Osteocyte (in vitro differentiated cells): ENCODE measurements around the gene KIRREL2. TPM values are rescaled to one million over a fixed set of nuclear protein-coding genes. Genes with fewer than 3 reads are reported as not detected.

Experiments used
- DNase-seq: peaks from one replicate; pipeline ENCODE4 v3.0.0; 2021; ENCODE audit warnings: mixed read lengths; ENCODE audit not compliant: unreplicated experiment; ENCODE audit errors: extremely low spot score
- H3K27ac Mint-ChIP-seq: one replicate; pipeline ENCODE4 v1.8.0; 2021; ENCODE audit warnings: mild to moderate bottlenecking, mixed read lengths; ENCODE audit not compliant: unreplicated experiment
- H3K27me3 Mint-ChIP-seq: one replicate; pipeline ENCODE4 v1.8.0; 2021; ENCODE audit warnings: mixed read lengths; ENCODE audit not compliant: unreplicated experiment
- H3K36me3 Mint-ChIP-seq: one replicate; pipeline ENCODE4 v1.8.0; 2021; ENCODE audit warnings: mixed read lengths; ENCODE audit not compliant: unreplicated experiment
- H3K4me1 Mint-ChIP-seq: one replicate; pipeline ENCODE4 v1.8.0; 2021; ENCODE audit warnings: mixed read lengths; ENCODE audit not compliant: unreplicated experiment
- H3K4me3 Mint-ChIP-seq: one replicate; pipeline ENCODE4 v1.8.0; 2021; ENCODE audit warnings: mild to moderate bottlenecking, moderate library complexity, mixed read lengths; ENCODE audit not compliant: unreplicated experiment
- H3K9me3 Mint-ChIP-seq: one replicate; pipeline ENCODE4 v1.8.0; 2021; ENCODE audit warnings: mixed read lengths; ENCODE audit not compliant: unreplicated experiment
- long read RNA-seq: library from polyadenylated mRNA; unstranded; transcript quantifications from one replicate; pipeline ENCODE4 v2.0.0, GENCODE V29; 2021
- total RNA-seq: library from RNA; stranded (reverse); gene quantifications from 2 replicates; pipeline ENCODE4 v1.2.1, GENCODE V29; 2021
- TF ChIP-seq, protein P1 (sequence below): fragments of 200-600 bp; sonication (generic); IDR thresholded peaks from 2 replicates; pipeline ENCODE4 v1.5.0; 2021; ENCODE audit warnings: antibody characterized with exemption, mild to moderate bottlenecking, moderate library complexity

The KIRREL2 gene
- total RNA-seq, result not detected in 2 replicates
- long read RNA-seq, result 0 reads

DNA sequence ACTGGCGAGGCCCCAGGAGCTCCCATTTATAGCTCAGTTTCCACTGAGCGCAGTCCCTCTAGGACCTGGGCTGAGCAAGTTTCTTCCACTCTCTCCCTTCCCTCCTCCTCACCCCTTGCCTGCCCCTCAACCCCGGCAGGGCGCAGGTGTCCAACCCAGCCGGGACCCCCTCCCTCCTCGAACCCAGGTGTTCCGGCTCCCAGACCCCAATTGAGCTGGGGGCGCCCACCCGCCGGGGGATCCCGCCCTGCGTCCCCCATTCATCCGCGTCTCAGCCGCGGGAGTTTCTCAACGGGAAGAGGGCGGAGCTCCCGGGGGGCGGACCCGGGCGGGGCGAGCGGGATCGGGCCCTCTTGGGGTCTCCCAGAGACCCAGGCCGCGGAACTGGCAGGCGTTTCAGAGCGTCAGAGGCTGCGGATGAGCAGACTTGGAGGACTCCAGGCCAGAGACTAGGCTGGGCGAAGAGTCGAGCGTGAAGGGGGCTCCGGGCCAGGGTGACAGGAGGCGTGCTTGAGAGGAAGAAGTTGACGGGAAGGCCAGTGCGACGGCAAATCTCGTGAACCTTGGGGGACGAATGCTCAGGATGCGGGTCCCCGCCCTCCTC, at the start of gene KIRREL2:
Gene KIRREL2, plus strand, starts transcription at position 366 of the 604 bp plus-strand sequence. Its CDS starts 209 bp downstream, at position 575.
- H3K27ac Mint-ChIP-seq, result no peak within 1 kb of the TSS
- TF ChIP-seq, protein P1, sequence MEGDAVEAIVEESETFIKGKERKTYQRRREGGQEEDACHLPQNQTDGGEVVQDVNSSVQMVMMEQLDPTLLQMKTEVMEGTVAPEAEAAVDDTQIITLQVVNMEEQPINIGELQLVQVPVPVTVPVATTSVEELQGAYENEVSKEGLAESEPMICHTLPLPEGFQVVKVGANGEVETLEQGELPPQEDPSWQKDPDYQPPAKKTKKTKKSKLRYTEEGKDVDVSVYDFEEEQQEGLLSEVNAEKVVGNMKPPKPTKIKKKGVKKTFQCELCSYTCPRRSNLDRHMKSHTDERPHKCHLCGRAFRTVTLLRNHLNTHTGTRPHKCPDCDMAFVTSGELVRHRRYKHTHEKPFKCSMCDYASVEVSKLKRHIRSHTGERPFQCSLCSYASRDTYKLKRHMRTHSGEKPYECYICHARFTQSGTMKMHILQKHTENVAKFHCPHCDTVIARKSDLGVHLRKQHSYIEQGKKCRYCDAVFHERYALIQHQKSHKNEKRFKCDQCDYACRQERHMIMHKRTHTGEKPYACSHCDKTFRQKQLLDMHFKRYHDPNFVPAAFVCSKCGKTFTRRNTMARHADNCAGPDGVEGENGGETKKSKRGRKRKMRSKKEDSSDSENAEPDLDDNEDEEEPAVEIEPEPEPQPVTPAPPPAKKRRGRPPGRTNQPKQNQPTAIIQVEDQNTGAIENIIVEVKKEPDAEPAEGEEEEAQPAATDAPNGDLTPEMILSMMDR, result no peak
- H3K9me3 Mint-ChIP-seq, result no peaks in the 10 kb centered on the region
- H3K27me3 Mint-ChIP-seq, result peaks cover 77% of the 10 kb centered on the region
- no peak for DNase-seq
- H3K4me3 Mint-ChIP-seq, result peak within 1 kb of the TSS; percentile 68
- H3K36me3 Mint-ChIP-seq, result no peaks in the 10 kb centered on the region
- peaks cover 10% of the 10 kb centered on the region for H3K4me1 Mint-ChIP-seq

DNA sequence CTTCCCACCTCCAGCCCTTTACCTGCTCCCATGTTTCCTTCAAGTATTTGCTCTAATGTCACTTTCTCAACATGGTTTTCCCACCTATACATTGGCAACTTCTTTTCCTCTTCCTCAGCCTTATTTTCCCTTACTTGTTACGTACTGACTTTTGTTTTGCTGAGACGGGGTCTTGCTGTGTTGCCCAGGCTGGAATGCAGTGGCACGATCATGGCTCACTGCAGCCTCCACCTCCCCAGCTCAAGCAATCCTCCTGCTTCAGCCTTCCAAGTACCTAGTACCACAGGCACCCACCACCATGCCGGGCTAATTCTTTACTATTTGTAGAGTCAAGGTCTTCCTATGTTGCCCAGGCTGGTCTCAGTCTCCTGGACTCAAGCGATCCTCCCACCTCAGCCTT, 49.1 kb upstream of the KIRREL2 start:
- peaks cover 18% of the 10 kb centered on the region for H3K27me3 Mint-ChIP-seq
- no peak overlapping the region for H3K27ac Mint-ChIP-seq
- TF ChIP-seq, protein P1, result no peak
- no peaks in the 10 kb centered on the region for H3K9me3 Mint-ChIP-seq
- DNase-seq, result no peak
- H3K36me3 Mint-ChIP-seq, result no peaks in the 10 kb centered on the region
- H3K4me1 Mint-ChIP-seq, result no peaks in the 10 kb centered on the region
- no peak overlapping the region for H3K4me3 Mint-ChIP-seq

DNA sequence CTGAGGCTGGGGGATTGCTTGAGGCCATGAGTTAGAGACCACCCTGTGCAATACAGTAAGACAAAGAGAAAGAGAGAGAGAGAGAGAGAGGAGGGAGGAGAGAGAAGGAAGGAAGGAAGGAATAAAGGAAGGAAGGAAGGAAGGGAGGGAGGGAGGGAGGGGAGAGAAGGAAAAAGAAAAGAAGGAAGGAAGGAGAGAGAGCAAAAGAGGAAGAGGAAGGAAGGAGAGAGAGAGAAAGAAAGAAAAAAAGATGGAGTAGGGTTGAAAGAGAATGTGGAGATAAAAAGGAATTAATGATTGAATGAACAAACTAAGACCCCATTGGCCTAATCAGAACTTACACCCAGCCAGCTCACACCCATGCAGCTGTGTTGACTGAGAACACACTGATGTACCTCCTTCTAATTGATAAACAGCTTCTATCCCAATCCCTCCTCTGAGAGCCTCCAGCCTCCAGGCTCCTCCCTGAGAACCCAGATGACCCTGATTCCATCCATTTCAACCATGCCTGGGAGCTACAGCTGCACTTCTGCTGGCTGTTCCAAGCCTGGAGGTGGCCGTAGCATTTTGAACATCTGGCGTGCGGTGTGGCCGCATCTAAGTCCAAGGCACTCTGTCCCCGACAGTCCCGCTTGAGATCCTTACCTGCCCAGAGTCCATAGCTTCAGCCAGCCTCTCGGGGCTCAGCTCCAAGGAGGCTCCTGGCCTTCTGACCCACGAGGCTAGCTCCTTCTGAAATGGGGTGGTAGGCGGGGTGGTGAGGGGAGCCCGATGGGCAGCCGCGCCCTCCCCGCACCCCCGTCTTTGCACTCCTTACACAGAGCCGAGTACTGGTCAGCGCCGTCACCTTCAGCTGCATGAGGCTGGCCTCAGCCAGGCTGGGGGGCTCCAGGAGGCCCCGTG, 45.1 kb upstream of the KIRREL2 start:
- Mint-ChIP-seq H3K36me3 (no peaks in the 10 kb centered on the region), H3K27ac (no peak overlapping the region), H3K4me3 (no peak overlapping the region), H3K4me1 (no peaks in the 10 kb centered on the region), H3K9me3 (no peaks in the 10 kb centered on the region), H3K27me3 (peaks cover 21% of the 10 kb centered on the region)
- DNase-seq, result no peak
- TF ChIP-seq, protein P1, result no peak

DNA sequence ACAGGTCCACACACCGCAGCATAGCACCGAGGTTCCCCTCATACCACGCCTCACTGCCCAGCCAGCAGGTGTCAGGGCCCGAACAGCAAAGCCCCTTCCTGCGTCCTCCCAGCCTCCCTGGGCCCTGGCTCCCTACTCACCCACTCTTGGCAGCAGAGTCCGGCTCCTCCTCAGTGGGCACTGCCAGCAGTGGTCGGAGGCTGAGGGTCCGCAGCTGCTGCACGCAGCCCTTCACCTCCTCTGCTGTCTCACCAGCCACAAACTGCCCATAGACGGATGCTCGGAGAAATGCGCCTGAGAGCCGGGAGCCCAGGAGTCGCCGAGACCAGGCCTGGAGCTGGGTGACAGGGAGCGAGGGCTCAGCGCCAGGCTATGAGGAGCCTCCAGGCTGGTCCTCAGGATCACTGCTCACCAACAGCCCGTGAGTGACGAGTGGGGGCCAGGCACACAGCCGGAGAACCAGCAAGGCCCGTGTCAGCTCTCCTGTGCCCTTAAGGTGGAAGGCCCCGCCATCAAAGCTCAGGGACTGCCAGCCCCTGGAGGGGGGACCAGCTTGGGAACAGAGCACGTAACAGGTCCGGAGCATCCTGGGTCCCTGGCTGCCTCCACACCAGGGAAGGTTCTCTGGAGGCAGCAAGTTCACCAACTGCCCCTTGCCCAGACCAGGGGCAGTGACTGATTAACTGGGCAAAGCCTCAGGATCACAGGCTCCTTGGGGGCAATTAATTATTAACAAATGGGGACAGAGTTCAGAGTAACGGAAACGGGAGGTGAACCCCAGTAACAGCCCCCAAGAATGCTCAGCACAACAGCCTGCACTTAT, 44.3 kb upstream of the KIRREL2 start, which contains the start of gene PRODH2:
Gene PRODH2, minus strand, starts transcription at position 626 of the 823 bp plus-strand sequence. Its CDS starts 40 bp downstream, at position 586.
- H3K9me3 Mint-ChIP-seq, result no peaks in the 10 kb centered on the region
- no peak within 1 kb of the TSS for H3K27ac Mint-ChIP-seq
- TF ChIP-seq, protein P1, result no peak
- peaks cover 20% of the 10 kb centered on the region for H3K27me3 Mint-ChIP-seq
- H3K4me3 Mint-ChIP-seq, result no peak within 1 kb of the TSS
- DNase-seq, result no peak
- no peaks in the 10 kb centered on the region for H3K4me1 Mint-ChIP-seq
- H3K36me3 Mint-ChIP-seq, result no peaks in the 10 kb centered on the region
